Measurements from ENCODE around the gene PSME3IP1. TPM values are rescaled to one million over a fixed set of nuclear protein-coding genes. Genes with fewer than 3 reads are reported as not detected.

Gene PSME3IP1
- total and polyA plus RNA-seq, 11 donors, result 37.8 to 74.6 (median 65.8) TPM

DNA sequence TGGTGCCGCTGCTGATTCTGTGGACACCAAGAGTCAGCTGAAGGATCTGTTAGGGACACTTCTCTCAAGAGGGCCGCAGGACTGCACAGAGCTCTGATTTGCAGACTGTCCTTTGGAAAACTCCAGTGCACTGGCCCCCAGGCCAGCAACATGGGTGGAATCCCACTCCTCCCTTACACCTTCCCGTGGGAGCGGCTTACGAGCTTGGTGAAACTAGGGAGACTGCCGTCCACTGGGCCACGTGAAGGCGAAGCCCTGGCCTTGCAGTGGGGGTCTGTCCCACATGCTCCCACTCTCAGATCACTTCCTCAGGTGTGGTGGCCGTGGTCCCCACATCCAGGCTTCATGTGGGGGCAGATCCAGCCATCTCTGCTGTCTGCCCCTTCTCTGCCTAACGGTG is 36.4 kb downstream of the PSME3IP1 start:
- 93 to 97% (median 97%) methylated on average over 10 of the region's 10 CpGs for WGBS, 4 donors
- TF ChIP-seq POLR2A (IDR thresholded peaks at IDR 0.05) (no peak), CTCF (IDR thresholded peaks at IDR 0.05) (no peak)
- Histone ChIP-seq H3K4me3 (no peak overlapping the region), H3K9me3 (no peaks in the 10 kb centered on the region), H3K27ac (peak overlapping the region in 7 of 12 donors; percentile 55 to 89 (median 75)), H3K4me1 (peaks cover 7 to 70% (median 44%) of the 10 kb centered on the region in 12 donors), H3K36me3 (peaks cover 0 to 51% (median 26%) of the 10 kb centered on the region in 9 donors), H3K27me3 (no peaks in the 10 kb centered on the region)
- ATAC-seq, result no peak
- intact Hi-C loops (cut with DNase I), result loop anchor here in 5 of 10 donors (5.0 to 10.0 kb wide), 3 partner anchors 52 to 57 kb away; partner anchors contain the start of gene CPNE2 (in 4 of the 5)
- no peak for DNase-seq

GRCh38 chr16:57148481-57148880 is 37.4 kb downstream of the PSME3IP1 start:
- peaks cover 0 to 42% (median 17%) of the 10 kb centered on the region in 9 donors for H3K36me3 ChIP-seq
- H3K27ac ChIP-seq, result peak overlapping the region in 11 of 12 donors; percentile 27 to 89 (median 68)
- intact Hi-C loops (cut with DNase I), result loop anchor here in 5 of 10 donors (5.0 to 10.0 kb wide), 3 partner anchors 51 to 56 kb away; partner anchors contain the start of gene CPNE2 (in 4 of the 5)
- TF ChIP-seq CTCF (IDR thresholded peaks at IDR 0.05) (no peak), POLR2A (IDR thresholded peaks at IDR 0.05) (no peak)
- DNase-seq (no peak), ATAC-seq (no peak)
- peaks cover 10 to 79% (median 53%) of the 10 kb centered on the region in 12 donors for H3K4me1 ChIP-seq
- 93 to 97% (median 95%) methylated on average over 6 of the region's 6 CpGs for WGBS, 4 donors
- H3K4me3 ChIP-seq, result peak overlapping the region in 1 of 12 donors; percentile 6
- no peaks in the 10 kb centered on the region for H3K27me3 ChIP-seq
- no peaks in the 10 kb centered on the region for H3K9me3 ChIP-seq

DNA sequence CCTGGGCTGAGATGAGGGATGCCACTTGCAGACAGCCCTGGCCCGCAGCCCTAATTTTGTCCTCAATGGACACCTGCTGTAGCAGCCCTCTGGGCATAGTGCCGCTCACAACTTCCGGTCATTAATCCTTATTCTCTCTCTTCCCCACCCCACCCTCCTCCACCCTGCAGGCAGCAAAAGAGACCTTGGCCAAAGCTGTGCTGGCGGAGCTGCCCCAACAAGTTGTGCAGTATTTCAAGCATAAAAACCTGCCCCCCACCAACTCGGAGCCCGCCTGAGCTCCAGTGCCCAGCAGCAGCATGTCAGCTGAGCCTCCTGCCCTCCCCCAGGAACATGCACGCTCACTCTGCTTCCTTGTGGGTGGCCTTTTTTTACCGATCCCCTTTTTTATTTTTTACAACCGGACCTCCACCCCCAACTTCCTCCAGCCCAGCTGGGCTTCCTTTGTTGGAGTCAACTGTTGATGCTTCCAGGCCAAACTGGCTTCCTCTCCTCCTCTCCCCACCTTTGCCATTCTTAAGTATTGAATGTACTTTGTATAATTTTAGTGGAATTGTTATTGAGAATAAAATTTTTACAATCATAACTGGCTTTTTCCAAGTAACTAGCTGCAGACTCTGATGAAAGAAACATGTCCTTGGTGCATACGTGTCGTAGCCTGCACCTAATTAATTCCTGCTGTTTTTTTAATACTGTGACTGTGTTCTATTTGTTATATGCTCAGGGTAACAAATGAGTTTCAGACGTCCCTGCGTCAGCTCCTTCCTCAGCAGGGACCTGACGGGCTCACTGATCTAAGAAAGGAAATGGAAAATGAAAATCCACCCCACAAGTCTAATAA is 38.2 kb downstream of the PSME3IP1 start:
- peak overlapping the region in 1 of 12 donors; percentile 6 for H3K4me3 ChIP-seq
- H3K27me3 ChIP-seq, result no peaks in the 10 kb centered on the region
- WGBS, 4 donors, result 39 to 48% (median 47%) methylated on average over 14 of the region's 14 CpGs
- ATAC-seq (peak in 3 of 4 donors; percentile 20 to 71 (median 33)), DNase-seq (peak in 3 of 5 donors; percentile 43 to 65 (median 47))
- TF ChIP-seq CTCF (IDR thresholded peaks at IDR 0.05) (no peak), POLR2A (IDR thresholded peaks at IDR 0.05) (no peak)
- H3K27ac ChIP-seq, result peak overlapping the region in 11 of 12 donors; percentile 27 to 89 (median 68)
- H3K4me1 ChIP-seq, result peaks cover 10 to 87% (median 58%) of the 10 kb centered on the region in 12 donors
- peaks cover 0 to 33% (median 8%) of the 10 kb centered on the region in 9 donors for H3K36me3 ChIP-seq
- intact Hi-C loops (cut with DNase I), result loop anchor here in 5 of 10 donors (5.0 to 10.0 kb wide), 3 partner anchors 50 to 55 kb away; partner anchors contain the start of gene CPNE2 (in 4 of the 5)
- no peaks in the 10 kb centered on the region for H3K9me3 ChIP-seq

GRCh38 chr16:57146735-57147134 is 39.1 kb downstream of the PSME3IP1 start:
- ATAC-seq (no peak), DNase-seq (no peak)
- WGBS, 4 donors, result 85 to 93% (median 90%) methylated on average over 5 of the region's 5 CpGs
- H3K4me1 ChIP-seq, result peaks cover 10 to 89% (median 63%) of the 10 kb centered on the region in 12 donors
- peaks cover 0 to 25% (median under 1%) of the 10 kb centered on the region in 9 donors for H3K36me3 ChIP-seq
- H3K9me3 ChIP-seq, result no peaks in the 10 kb centered on the region
- no peak overlapping the region for H3K4me3 ChIP-seq
- H3K27me3 ChIP-seq, result no peaks in the 10 kb centered on the region
- peak overlapping the region in 11 of 12 donors; percentile 20 to 89 (median 68) for H3K27ac ChIP-seq
- peak in 1 of 12 donors; percentile 4 for TF ChIP-seq CTCF (IDR thresholded peaks at IDR 0.05)
- no peak for TF ChIP-seq POLR2A (IDR thresholded peaks at IDR 0.05)
- intact Hi-C loops (cut with DNase I), result loop anchor here in 5 of 10 donors (5.0 to 10.0 kb wide), 3 partner anchors 49 to 54 kb away; partner anchors contain the start of gene CPNE2 (in 4 of the 5)
